OCI-LY1 (cell line): ENCODE measurements around the gene NPAT.

Experiments used
- CTCF ChIP-seq: fragments of 200-600 bp; sonication (generic), shearing (Covaris generic); IDR thresholded peaks from 2 replicates; pipeline ENCODE4 v1.5.1; 2017; ENCODE audit warnings: mild to moderate bottlenecking, antibody characterized with exemption, low read length, moderate library complexity, mixed read lengths
- EZH2 ChIP-seq: fragments of 200-600 bp; sonication (generic), shearing (Covaris generic); IDR thresholded peaks from 2 replicates; pipeline ENCODE4 v1.8.0; 2017; ENCODE audit warnings: borderline replicate concordance, mixed run types, mild to moderate bottlenecking, antibody characterized with exemption, low read length, moderate library complexity, mixed read lengths

GRCh38 chr11:108196901-108197300 is 25.5 kb downstream of the NPAT start:
- TF ChIP-seq CTCF (no peak), EZH2 (no peak)
